Mononuclear cell (primary cell): ENCODE data around the gene NTN5. TPM values are rescaled to one million over a fixed set of nuclear protein-coding genes. Genes with fewer than 3 reads are reported as not detected.
"Not testable (repeated sequence)": the region's sequence is repeated elsewhere in the genome, so short reads cannot be mapped to it uniquely, and the experiment has no call there.

Experiments used
- H3K27me3 ChIP-seq: 2 replicates; pipeline ENCODE4 v1.6.0; 2011; ENCODE audit warnings: low read length, control low read depth; ENCODE audit not compliant: insufficient read depth
- H3K4me1 ChIP-seq: 2 replicates; pipeline ENCODE4 v1.5.1; 2011; ENCODE audit warnings: mild to moderate bottlenecking, low read length, control low read depth; ENCODE audit not compliant: insufficient read depth
- H3K4me3 ChIP-seq: 2 replicates; pipeline ENCODE4 v1.5.1; 2011; ENCODE audit warnings: mild to moderate bottlenecking, low read length, moderate library complexity
- H3K9me3 ChIP-seq: 2 replicates; pipeline ENCODE4 v1.5.1; 2011; ENCODE audit warnings: low read depth, mild to moderate bottlenecking, control low read depth, low read length
- total RNA-seq: library from RNA; depleted of rRNA; stranded (reverse); fragments of >200 nt; gene quantifications from one replicate; pipeline ENCODE4 v1.2.3, GENCODE V29; 2012

NTN5 gene
- total RNA-seq, 1 donor: 0.63 TPM

- H3K4me3 ChIP-seq: no peak overlapping the region
Measured at GRCh38 chr19:48664476-48664875, 8.3 kb downstream of the NTN5 start.

GRCh38 chr19:48663667-48664066 lies 9.2 kb downstream of the NTN5 start:
- peaks cover 12% of the 10 kb centered on the region for H3K4me1 ChIP-seq
- no peak overlapping the region for H3K4me3 ChIP-seq
- no peaks in the 10 kb centered on the region for H3K27me3 ChIP-seq
- no peaks in the 10 kb centered on the region for H3K9me3 ChIP-seq

More at GRCh38 chr19:48664476-48664875, 8.3 kb downstream of the NTN5 start:
- peaks cover 12% of the 10 kb centered on the region for H3K4me1 ChIP-seq
- no peaks in the 10 kb centered on the region for H3K9me3 ChIP-seq
- H3K27me3 ChIP-seq: no peaks in the 10 kb centered on the region

DNA sequence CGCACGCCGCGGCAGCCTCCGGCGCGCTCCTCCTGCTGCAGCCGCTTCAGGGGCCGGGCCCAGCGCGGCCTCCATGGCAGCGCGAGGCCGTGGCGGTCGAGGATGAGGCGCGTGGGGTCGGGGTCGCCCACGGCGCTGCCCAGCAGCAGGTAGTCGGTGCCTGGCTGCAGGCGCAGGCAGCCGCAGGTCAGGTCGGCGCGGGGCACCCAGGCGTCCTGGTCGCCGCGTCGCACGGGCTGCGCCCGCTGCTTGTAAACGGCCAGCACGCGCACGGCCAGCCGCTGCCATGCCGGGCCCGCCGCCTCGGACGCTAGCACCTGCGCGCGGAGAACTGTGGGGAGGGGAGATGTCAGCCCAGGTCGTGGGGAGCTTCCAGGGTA lies 11.1 kb downstream of the NTN5 start:
- Histone ChIP-seq H3K27me3 (no peaks in the 10 kb centered on the region), H3K4me1 (peaks cover 12% of the 10 kb centered on the region), H3K4me3 (no peak overlapping the region), H3K9me3 (no peaks in the 10 kb centered on the region)

- H3K27me3 ChIP-seq: no peaks in the 10 kb centered on the region
- H3K4me3 ChIP-seq: no peak overlapping the region
- peaks cover 12% of the 10 kb centered on the region for H3K4me1 ChIP-seq
- no peaks in the 10 kb centered on the region for H3K9me3 ChIP-seq
Measured at GRCh38 chr19:48660852-48661710, 11.7 kb downstream of the NTN5 start.

DNA sequence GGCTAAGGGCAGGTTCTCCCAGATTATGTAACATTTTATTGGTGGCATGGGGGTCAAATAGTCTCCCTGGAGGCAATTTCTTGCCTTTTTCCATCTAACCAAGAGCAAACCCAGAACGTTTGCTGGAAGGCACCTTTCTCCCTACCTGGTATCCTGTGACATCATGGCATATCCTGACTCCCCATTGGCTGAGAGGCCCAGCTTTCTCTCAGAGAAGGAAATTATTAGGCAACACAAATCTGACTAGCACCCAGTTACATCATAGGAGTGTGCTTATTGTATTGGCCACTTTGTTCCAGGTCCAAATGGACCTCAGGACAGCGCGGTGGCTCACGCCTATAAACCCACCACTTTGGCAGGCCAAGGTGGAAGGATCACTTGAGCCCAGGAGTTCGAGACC lies 13.0 kb downstream of the NTN5 start:
- no peak overlapping the region for H3K4me3 ChIP-seq
- no peaks in the 10 kb centered on the region for H3K27me3 ChIP-seq
- peaks cover 12% of the 10 kb centered on the region for H3K4me1 ChIP-seq
- no peaks in the 10 kb centered on the region for H3K9me3 ChIP-seq

DNA sequence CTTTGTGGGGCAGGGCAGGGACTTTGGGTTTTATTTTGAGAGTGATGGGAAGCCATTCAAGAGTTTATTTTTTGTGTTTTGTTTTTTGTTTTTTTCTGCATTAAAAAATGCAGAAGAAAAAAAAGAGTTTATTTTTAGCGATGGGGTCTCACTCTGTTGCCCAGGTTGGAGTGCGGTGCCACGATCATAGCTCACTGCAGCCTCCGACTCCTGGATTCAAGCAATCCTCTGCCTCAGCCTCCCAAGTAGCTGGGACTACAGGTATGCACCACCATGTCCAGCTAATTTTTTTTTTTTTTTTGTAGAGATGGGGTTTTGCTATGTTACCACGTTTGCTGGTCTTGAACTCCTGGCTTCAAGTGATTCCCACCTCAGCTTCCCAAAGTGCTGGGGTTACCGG lies 14.3 kb downstream of the NTN5 start:
- Histone ChIP-seq H3K9me3 (no peaks in the 10 kb centered on the region), H3K27me3 (no peaks in the 10 kb centered on the region), H3K4me3 (no peak overlapping the region), H3K4me1 (peaks cover 12% of the 10 kb centered on the region)

- H3K27me3 ChIP-seq, H3K9me3 ChIP-seq, H3K4me3 ChIP-seq: not testable (repeated sequence)
- peaks cover 16% of the 10 kb centered on the region for H3K4me1 ChIP-seq
Measured at GRCh38 chr19:48657828-48658227, 15.0 kb downstream of the NTN5 start.

DNA sequence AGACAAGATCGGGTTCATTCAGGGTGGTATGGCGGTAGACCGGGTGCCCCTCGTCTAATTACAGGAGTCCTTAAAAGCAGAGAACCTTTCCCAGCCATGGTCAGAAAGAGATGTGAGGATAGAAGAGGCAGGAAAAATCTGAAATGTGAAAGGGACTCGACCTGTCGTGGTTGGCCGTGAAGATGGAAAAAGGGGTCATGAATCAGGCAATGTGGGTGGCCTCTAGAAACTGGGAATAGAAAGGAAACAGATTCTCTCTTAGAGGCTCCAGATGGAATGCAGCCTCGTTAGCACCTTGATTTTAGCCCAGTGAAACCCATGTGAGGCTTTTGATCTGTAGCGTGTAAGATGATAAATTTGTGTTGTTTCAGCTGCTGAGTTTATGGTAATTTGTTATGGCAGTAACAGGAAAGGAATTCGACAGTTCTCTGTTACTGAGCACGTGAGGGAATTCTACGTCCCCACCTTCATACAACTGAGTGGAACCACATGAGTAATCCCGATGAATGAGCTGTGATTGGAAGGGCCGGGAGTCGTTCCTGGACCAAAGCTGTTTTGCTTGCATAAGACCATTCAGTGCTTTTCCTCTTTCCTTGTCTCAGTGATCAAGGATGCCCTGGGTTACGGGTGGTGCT lies 15.9 kb downstream of the NTN5 start:
- Histone ChIP-seq H3K4me3 (no peak overlapping the region), H3K9me3 (no peaks in the 10 kb centered on the region), H3K27me3 (no peaks in the 10 kb centered on the region), H3K4me1 (peaks cover 18% of the 10 kb centered on the region)

- Histone ChIP-seq H3K4me3 (no peak overlapping the region), H3K9me3 (no peaks in the 10 kb centered on the region), H3K4me1 (peaks cover 9% of the 10 kb centered on the region), H3K27me3 (no peaks in the 10 kb centered on the region)
Measured at GRCh38 chr19:48654299-48655059, 18.3 kb downstream of the NTN5 start.

DNA sequence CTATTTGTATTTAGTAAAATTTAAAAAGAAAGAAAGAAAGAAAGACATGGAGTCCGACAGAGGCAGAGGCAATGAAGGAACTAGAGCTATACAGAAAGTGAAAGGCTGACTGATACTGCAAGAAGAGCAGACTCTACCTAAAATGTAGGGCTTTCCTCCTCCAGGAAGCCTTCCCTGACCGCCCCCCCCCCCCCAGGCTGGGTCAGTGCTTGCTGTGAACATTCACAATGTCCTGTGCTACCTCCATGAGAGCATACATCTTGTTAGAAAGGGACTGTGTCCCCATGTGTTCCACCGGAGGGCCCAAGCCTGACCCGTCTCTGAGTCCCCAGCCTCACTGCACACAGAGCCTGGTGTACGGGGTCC lies 21.2 kb downstream of the NTN5 start:
- H3K4me3 ChIP-seq: no peak overlapping the region

DNA sequence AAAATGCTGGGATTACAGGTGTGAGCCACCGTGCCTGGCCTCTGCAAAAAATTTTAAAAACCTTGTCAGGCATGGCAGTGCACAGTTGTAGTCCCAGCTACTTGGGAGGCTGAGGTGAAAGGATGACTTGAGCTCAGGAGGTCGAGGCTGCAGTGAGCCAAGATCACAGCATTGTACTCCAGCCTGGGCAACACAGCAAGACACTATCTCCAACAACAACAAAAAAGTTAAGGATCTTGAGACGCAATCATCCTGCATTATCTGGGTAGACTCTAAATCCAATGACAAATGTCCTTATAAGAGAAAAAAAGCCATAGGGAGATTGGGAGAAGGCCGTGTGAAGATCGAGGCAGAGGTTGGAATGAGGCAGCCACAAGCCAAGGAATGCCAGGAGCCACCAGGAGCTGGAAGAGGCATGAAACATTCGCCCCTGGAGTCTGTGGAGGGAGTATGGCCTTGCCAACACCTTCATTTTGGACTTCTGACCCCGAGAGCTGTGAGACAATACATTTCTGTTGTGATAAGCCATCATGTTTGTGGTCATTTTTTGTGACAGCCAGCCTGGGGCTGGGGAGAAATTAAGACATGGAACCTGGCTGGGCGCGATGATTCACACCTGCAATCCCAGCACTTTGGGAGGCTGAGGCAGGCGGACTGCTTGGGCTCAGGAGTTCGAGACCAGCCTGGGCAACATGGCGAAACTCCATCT lies 21.7 kb downstream of the NTN5 start:
- peaks cover 26% of the 10 kb centered on the region for H3K4me1 ChIP-seq
- no peak overlapping the region for H3K4me3 ChIP-seq
- H3K9me3 ChIP-seq: no peaks in the 10 kb centered on the region
- no peaks in the 10 kb centered on the region for H3K27me3 ChIP-seq

More for the DNA sequence above, 21.2 kb downstream of the NTN5 start:
- Histone ChIP-seq H3K27me3 (no peaks in the 10 kb centered on the region), H3K4me1 (peaks cover 26% of the 10 kb centered on the region), H3K9me3 (no peaks in the 10 kb centered on the region)

DNA sequence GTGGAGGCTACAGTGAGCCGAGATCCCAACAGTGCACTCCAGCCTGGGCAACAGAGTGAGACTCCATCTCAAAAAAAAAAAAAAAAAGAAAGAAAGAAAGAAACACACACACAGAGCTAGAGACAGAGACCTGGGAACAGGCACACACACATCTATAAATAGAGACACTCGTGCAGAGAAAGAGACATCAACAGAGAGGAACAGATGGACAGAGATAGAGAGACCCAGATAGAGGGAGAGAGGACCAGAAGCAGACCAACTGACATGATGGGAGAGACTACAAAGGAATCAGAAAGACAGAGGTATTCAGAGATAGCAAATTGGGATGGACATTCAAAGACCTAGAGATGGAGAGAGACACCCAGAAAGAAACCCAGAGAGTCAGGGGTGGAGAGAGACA lies 24.7 kb downstream of the NTN5 start:
- Histone ChIP-seq H3K4me3 (no peak overlapping the region), H3K4me1 (peaks cover 46% of the 10 kb centered on the region), H3K27me3 (no peaks in the 10 kb centered on the region), H3K9me3 (no peaks in the 10 kb centered on the region)

DNA sequence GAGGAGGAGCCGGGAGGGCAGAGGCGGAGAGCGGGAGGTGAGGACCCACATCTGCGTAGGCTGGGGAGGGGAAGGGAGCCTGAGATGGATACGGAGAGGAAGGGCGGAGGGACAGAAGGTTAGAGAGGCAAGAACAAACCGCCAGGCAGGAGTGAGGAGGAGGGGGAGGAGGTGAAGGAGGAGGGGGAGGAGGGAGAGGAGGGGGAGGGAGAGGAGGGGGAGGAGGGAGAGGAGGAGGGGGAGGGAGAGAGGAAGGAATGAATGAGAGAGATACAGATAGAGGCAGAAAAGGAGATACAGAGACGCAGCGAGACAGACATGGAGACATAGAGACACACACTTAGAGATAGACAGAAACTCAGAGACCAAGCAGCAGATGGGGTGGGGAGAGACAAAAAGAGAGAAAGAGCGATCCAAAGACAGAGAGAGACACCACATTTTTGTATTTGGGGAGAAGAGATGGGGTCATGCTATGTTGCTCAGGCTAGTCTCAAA lies 26.0 kb downstream of the NTN5 start:
- Histone ChIP-seq H3K4me1 (peaks cover 42% of the 10 kb centered on the region), H3K4me3 (no peak overlapping the region), H3K27me3 (no peaks in the 10 kb centered on the region), H3K9me3 (no peaks in the 10 kb centered on the region)

DNA sequence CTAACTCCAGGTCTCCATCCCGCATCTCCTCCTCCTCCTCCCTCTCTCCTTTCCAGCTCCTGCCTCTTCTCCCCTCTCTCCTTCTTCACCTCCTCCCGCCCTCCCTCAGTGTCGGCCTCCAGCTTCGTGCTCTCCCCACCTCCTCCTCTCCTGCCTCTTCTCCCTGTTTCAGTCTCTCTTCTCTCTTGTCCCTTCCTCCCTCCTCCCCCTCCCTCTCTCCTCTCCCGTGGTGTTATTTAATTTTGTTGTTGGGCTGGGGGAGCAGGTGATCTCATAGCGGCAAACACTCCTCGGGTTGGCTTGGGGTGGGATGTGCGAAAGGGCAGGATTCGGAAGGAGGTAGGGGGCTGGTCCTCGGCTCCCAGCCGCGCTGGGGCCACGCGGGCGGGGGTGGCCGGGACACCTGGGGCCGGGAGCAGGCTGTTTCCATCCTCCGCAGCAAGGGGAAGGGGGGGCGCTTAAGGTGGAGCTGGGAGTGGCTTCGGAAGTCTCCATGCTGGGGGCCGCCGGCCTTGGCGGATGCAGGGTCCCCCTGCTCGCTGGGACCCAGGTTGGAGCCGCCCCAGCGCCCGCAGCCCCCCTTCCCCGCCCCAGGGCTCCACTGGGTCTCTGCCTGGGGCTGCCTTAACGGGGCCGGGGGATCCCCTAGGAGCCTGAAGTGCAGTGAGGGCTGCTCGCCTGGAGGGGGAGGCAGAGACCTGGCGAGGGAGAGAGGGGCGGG lies 26.7 kb downstream of the NTN5 start, which contains the start of gene CA11:
Gene CA11 (minus strand): TSS at position 187 of the 721 bp plus-strand sequence. CDS start 555 bp downstream, outside the sequence.
- peak within 1 kb of the TSS; percentile 49 for H3K4me3 ChIP-seq
- no peaks in the 10 kb centered on the region for H3K27me3 ChIP-seq
- H3K4me1 ChIP-seq: peaks cover 42% of the 10 kb centered on the region
- no peaks in the 10 kb centered on the region for H3K9me3 ChIP-seq
